Kidney capillary endothelial cell (primary cell): Measurements from ENCODE around the gene POU3F2.

Source experiments
- DNase-seq: peaks from one replicate; pipeline ENCODE4 v3.0.0-alpha.2; 2018; ENCODE audit warnings: low spot score

Gene POU3F2

GRCh38 chr6:98831057-98831958 lies 3.1 kb upstream of the POU3F2 start:
- no peak for DNase-seq

- no peak for DNase-seq
Measured at GRCh38 chr6:98831959-98832283, 2.5 kb upstream of the POU3F2 start.

- DNase-seq: peak; percentile 72
Measured at GRCh38 chr6:98832284-98833056, 1.9 kb upstream of the POU3F2 start.

- no peak for DNase-seq
Measured at GRCh38 chr6:98833057-98833306, 1.4 kb upstream of the POU3F2 start.

GRCh38 chr6:98833307-98834059 lies 891 bp upstream of the POU3F2 start:
- no peak for DNase-seq

GRCh38 chr6:98835149-98836024 lies 1.0 kb downstream of the POU3F2 start:
- DNase-seq: no peak

GRCh38 chr6:98836025-98836961 lies 1.9 kb downstream of the POU3F2 start:
- no peak for DNase-seq

GRCh38 chr6:98836962-98837944 lies 2.9 kb downstream of the POU3F2 start:
- DNase-seq: no peak

GRCh38 chr6:98838032-98838431 lies 3.7 kb downstream of the POU3F2 start:
- no peak for DNase-seq

- DNase-seq: no peak
Measured at GRCh38 chr6:98838975-98839374, 4.6 kb downstream of the POU3F2 start.

- no peak for DNase-seq
Measured at GRCh38 chr6:98839781-98840361, 5.5 kb downstream of the POU3F2 start.

GRCh38 chr6:98840385-98840784 lies 6.0 kb downstream of the POU3F2 start:
- no peak for DNase-seq

- DNase-seq: no peak
Measured at GRCh38 chr6:98840996-98841513, 6.7 kb downstream of the POU3F2 start.

GRCh38 chr6:98841621-98842341 lies 7.4 kb downstream of the POU3F2 start:
- no peak for DNase-seq

GRCh38 chr6:98842342-98843180 lies 8.2 kb downstream of the POU3F2 start:
- DNase-seq: no peak

- no peak for DNase-seq
Measured at GRCh38 chr6:98843271-98844243, 9.2 kb downstream of the POU3F2 start.
